ENCODE data around the gene ADAMTSL2. TPM values are rescaled to one million over a fixed set of nuclear protein-coding genes. Genes with fewer than 3 reads are reported as not detected.

ADAMTSL2 gene
- total RNA-seq, 1 donor from 2014 or later: not detected

DNA sequence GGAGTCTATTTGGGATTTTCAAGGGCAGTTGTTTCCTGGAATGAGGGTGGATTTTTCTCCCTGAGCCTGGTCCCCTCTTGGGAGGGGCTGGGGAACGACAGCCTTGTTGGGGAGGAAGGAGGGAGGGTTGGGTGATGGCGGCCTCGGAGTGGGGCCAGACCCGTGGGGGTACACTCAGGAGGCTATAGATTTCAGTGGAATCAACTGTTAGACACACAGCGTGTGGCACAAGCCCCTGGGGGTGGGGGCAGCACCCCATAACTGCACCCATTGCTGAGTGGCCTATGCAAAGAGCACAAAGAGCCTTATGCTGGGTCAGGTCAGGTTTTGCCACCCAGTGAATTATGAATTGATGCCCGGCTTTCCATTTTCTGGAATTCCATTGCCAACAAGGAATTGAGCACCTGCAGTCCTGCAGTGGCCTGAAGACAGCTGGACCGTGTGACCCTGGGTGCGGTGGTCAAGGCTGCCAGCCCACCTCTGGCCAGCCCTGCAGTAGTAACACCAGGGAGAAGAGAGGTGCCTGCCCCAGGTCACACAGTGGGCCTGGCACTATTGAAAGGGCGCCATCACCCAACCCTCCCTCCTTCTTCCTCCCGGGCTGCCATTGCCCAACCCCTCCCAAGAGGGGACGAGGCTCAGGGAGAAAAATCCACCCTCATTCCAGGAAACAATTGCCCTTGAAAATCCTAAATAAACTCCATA is 18.1 kb upstream of the ADAMTSL2 start:
- DNase-seq (ENCODE audit: low read depth): no peak
- TF ChIP-seq, protein P1, sequence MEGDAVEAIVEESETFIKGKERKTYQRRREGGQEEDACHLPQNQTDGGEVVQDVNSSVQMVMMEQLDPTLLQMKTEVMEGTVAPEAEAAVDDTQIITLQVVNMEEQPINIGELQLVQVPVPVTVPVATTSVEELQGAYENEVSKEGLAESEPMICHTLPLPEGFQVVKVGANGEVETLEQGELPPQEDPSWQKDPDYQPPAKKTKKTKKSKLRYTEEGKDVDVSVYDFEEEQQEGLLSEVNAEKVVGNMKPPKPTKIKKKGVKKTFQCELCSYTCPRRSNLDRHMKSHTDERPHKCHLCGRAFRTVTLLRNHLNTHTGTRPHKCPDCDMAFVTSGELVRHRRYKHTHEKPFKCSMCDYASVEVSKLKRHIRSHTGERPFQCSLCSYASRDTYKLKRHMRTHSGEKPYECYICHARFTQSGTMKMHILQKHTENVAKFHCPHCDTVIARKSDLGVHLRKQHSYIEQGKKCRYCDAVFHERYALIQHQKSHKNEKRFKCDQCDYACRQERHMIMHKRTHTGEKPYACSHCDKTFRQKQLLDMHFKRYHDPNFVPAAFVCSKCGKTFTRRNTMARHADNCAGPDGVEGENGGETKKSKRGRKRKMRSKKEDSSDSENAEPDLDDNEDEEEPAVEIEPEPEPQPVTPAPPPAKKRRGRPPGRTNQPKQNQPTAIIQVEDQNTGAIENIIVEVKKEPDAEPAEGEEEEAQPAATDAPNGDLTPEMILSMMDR (conservative IDR thresholded peaks at IDR 0.05; ENCODE audit: low read depth, low read length): no peak

DNA sequence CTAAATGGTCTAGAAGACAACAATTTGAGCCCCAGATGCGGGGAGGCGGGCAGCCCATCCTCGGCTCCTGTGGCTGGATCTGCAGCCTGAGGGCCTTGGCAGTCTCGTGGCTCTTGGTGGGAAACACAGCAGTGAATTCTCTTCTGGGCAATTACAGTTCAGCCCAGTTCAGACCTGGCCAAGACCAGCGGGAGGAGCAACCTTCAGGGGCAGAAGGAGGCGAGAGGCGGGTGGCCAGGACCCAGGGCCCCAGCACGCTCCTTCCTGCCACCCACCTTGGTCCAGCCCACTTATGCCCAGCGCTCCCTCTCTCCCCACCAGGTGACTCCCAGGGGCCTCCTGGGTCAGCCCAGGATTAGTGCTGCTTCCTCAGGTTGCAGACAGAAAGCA is 17.5 kb upstream of the ADAMTSL2 start:
- no peak for DNase-seq (ENCODE audit: low read depth)
- TF ChIP-seq, protein P1 (conservative IDR thresholded peaks at IDR 0.05; ENCODE audit: low read depth, low read length): no peak
- H3K4me3 ChIP-seq (ENCODE audit: low read depth, low read length): no peak overlapping the region

More for the DNA sequence above, 18.1 kb upstream of the ADAMTSL2 start:
- H3K4me3 ChIP-seq (ENCODE audit: low read depth, low read length): no peak overlapping the region

DNA sequence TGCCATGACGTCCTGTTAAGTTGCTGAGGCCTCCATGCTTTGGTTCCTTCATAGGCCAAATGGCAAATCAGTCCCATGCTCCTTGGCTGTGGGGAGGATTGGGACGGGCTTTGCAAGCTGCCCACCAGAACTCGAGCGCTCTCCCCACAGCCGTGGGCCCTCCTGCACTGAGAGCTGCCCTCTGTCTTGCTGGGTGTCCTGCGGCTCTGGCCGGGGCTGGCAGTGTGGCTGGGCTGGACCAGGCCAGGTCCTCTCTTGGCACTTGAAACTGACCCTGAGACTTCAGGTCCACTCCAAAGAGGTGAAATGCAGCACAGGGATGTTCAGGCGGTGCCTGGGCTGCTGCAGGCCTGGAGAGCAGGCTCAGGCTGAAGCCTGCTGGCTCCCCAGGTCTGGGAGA is 16.8 kb upstream of the ADAMTSL2 start:
- DNase-seq (ENCODE audit: low read depth): no peak
- TF ChIP-seq, protein P1 (conservative IDR thresholded peaks at IDR 0.05; ENCODE audit: low read depth, low read length): no peak
- no peak overlapping the region for H3K4me3 ChIP-seq (ENCODE audit: low read depth, low read length)

DNA sequence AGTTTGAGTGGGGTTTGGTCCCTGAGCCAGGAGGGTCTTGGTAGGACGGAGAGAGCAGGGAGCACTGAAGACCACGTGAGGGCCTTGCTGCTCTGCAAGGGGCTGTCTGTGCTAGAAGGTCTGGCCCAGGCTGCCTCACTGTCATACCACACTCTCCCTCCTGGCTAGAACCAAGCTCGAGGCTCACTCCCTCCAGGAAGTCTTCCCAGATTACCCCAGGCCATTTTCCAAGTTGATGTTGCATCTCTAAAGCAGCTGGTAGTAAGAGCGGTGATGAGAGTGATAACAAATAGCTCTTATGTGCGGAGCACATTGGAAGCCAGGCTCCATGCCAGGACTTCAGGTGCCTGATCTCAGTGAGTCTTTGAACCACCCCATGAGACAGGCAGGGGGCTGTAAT is 16.3 kb upstream of the ADAMTSL2 start:
- no peak overlapping the region for H3K4me3 ChIP-seq (ENCODE audit: low read depth, low read length)
- TF ChIP-seq, protein P1 (conservative IDR thresholded peaks at IDR 0.05; ENCODE audit: low read depth, low read length): no peak
- no peak for DNase-seq (ENCODE audit: low read depth)

DNA sequence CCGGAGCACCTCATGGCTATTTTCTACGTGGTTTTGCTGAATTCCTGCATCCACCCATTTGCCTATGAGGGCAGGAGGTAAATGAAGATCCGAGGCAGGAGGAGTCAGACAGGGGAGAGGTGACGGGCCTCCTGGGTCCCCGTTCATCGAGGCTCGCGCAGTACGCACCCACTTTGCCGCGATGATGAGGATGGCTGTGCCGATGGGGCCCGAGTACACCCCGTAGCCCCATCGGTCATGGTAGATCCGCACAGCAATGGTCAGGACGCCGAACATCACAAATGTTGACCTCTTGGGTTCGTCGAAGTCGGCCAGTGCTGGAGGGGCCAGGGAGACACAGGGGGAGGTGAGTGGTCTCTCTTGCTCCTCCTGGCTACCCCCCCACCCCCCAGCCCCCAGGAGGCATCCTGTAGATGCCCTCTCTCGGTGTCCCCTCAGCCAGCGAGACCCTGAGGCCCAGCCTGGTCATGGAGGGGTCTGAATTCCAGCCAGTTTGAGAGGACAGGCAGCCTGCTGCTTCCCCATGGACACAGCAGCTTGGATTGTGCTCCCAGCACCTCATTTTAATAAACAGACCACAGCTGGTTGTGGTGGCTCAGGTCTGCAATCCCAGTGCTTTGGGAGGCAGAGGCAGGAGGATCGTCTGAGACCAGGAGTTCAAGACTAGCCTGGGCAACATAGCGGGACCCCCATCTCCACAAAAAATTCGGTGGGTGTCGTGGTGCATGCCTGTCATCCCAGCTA is 15.6 kb upstream of the ADAMTSL2 start:
- TF ChIP-seq, protein P1 (conservative IDR thresholded peaks at IDR 0.05; ENCODE audit: low read depth, low read length): no peak
- no peak for DNase-seq (ENCODE audit: low read depth)

DNA sequence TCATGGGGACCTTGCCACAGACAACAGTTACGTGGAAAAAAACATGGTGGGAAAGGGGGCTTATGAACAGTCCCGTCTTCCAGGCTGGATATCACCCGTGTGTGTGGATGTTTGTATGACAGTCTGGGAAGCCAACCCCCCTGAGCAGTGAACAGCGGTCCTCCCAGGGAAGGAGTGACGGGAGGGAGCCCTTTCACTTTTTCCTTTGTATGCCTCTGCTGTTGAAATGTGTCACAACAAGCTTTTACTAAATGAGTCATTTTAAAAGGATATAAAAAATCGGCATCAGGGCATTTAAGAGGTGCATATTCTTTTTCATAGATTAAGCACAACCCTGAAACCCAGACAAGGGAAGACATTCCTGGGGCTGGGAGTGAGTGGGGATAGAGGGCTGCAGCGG is 14.8 kb upstream of the ADAMTSL2 start:
- H3K4me3 ChIP-seq (ENCODE audit: low read depth, low read length): no peak overlapping the region
- DNase-seq (ENCODE audit: low read depth): no peak
- TF ChIP-seq, protein P1 (conservative IDR thresholded peaks at IDR 0.05; ENCODE audit: low read depth, low read length): no peak

More for the DNA sequence above, 15.6 kb upstream of the ADAMTSL2 start:
- H3K4me3 ChIP-seq (ENCODE audit: low read depth, low read length): no peak overlapping the region
